ENCODE measurements around the gene MC2R.

- no peak for TF ChIP-seq GATA2 (IDR thresholded peaks at IDR 0.05; ENCODE audit: low read depth, low read length)
- TF ChIP-seq GATA3 (IDR thresholded peaks at IDR 0.05; ENCODE audit: low read depth, low read length) = no peak
Measured at GRCh38 chr18:13930964-13931363, 15.6 kb upstream of the MC2R start.
